Natural killer cell (primary cell): ENCODE data around the gene PPP1R9A. TPM values are rescaled to one million over a fixed set of nuclear protein-coding genes. Genes with fewer than 3 reads are reported as not detected.

Experiments
- ATAC-seq, 3 donors: fragments of 150-1000 bp in 2 of 3; fragments of 200-7000 bp in 1 of 3; cut with Tn5 transposase; 1 replicate in 1 of 3; 2 replicates in 2 of 3; pipeline ENCODE4 v1.10.0; 2021; ENCODE audit warnings: mild to moderate bottlenecking in 2 of 3, moderate library complexity in 2 of 3
- DNase-seq, 2 donors: peaks; one replicate each; pipeline versions ENCODE4 v3.0.0 to v3.0.0-alpha.2; 2013 to 2021; ENCODE audit warnings: mixed read lengths in 1 of 2
- H3K27ac ChIP-seq: one replicate; pipeline ENCODE4 v1.5.1; 2013; ENCODE audit warnings: mild to moderate bottlenecking, low read length
- H3K27me3 ChIP-seq: one replicate; pipeline ENCODE4 v1.6.1; 2013; ENCODE audit warnings: low read length; ENCODE audit not compliant: control insufficient read depth, insufficient read depth
- H3K36me3 ChIP-seq: one replicate; pipeline ENCODE4 v1.6.1; 2013; ENCODE audit warnings: low read length; ENCODE audit not compliant: control insufficient read depth, insufficient read depth
- H3K4me1 ChIP-seq: one replicate; pipeline ENCODE4 v1.6.1; 2013; ENCODE audit warnings: low read length; ENCODE audit not compliant: control insufficient read depth, insufficient read depth
- H3K4me3 ChIP-seq: one replicate; pipeline ENCODE4 v1.5.1; 2013; ENCODE audit warnings: low read length
- H3K9me3 ChIP-seq: one replicate; pipeline ENCODE4 v1.6.1; 2013; ENCODE audit warnings: low read length; ENCODE audit not compliant: control insufficient read depth, insufficient read depth
- H3K27ac Mint-ChIP-seq, 2 donors: one replicate each; pipeline ENCODE4 v1.8.0; 2022; ENCODE audit warnings: mild to moderate bottlenecking in 2 of 2, mixed read lengths in 2 of 2, moderate library complexity in 1 of 2
- H3K27me3 Mint-ChIP-seq, 2 donors: one replicate each; pipeline ENCODE4 v1.8.0; 2022; ENCODE audit warnings: low read depth in 2 of 2, mixed read lengths in 2 of 2
- H3K36me3 Mint-ChIP-seq: one replicate; pipeline ENCODE4 v1.8.0; 2022; ENCODE audit warnings: mixed read lengths
- H3K4me1 Mint-ChIP-seq, 2 donors: one replicate each; pipeline ENCODE4 v1.8.0; 2022; ENCODE audit warnings: mixed read lengths in 2 of 2
- H3K4me3 Mint-ChIP-seq: one replicate; pipeline ENCODE4 v1.8.0; 2022; ENCODE audit warnings: mild to moderate bottlenecking, moderate library complexity, mixed read lengths
- H3K9me3 Mint-ChIP-seq, 2 donors: one replicate each; pipeline ENCODE4 v1.8.0; 2022; ENCODE audit warnings: mixed read lengths in 2 of 2
- CTCF ChIP-seq: fragments of 200-600 bp; IDR thresholded peaks from one replicate; pipeline ENCODE4 v1.8.0; 2022; ENCODE audit warnings: antibody characterized with exemption
- WGBS: methylation state at CpG from one replicate; pipeline ENCODE4 v1.1.7; 2013; ENCODE audit warnings: missing lambda C conversion rate; ENCODE audit not compliant: insufficient coverage; 5-methylcytosine and 5-hydroxymethylcytosine counted together
- intact Hi-C: fragments of 100-400 bp; cut with micrococcal nuclease; formaldehyde crosslinking; loops from one replicate; pipeline ENCODE4 v1.14.2; 2022
- total RNA-seq, 4 donors: library from RNA; stranded (reverse); fragments of 120-200 nt in 1 of 4; gene quantifications; one replicate each; pipeline versions ENCODE4 v1.2.3 to v1.2.4, GENCODE V29; 2013 to 2022

The PPP1R9A gene
- total RNA-seq, 3 donors from 2014 or later (not counting 1 experiment from before 2014, with no cell fraction given), result 1.6 to 6.0 (median 2.0) TPM

- Mint-ChIP-seq H3K9me3 (no peaks in the 10 kb centered on the region), H3K36me3 (no peaks in the 10 kb centered on the region), H3K4me3 (no peak overlapping the region)
These were observed 395.9 kb downstream of the PPP1R9A start for GRCh38 chr7:95303013-95303905.

GRCh38 chr7:95304990-95305389 is 397.6 kb downstream of the PPP1R9A start:
- 86% methylated on average over 7 of the region's 7 CpGs for WGBS
- Histone ChIP-seq H3K4me3 (no peak overlapping the region), H3K9me3 (no peaks in the 10 kb centered on the region), H3K36me3 (no peaks in the 10 kb centered on the region), H3K4me1 (no peaks in the 10 kb centered on the region), H3K27me3 (no peaks in the 10 kb centered on the region), H3K27ac (no peak overlapping the region)
- no peak for TF ChIP-seq CTCF
- Mint-ChIP-seq H3K4me1 (no peaks in the 10 kb centered on the region), H3K4me3 (no peak overlapping the region), H3K36me3 (no peaks in the 10 kb centered on the region), H3K27me3 (peaks cover 5 to 22% of the 10 kb centered on the region in 2 donors), H3K9me3 (no peaks in the 10 kb centered on the region), H3K27ac (no peak overlapping the region)
- no peak for ATAC-seq
- DNase-seq, result no peak
- intact Hi-C loops, result no loop called here

More at GRCh38 chr7:95303013-95303905, 395.9 kb downstream of the PPP1R9A start:
- no peak overlapping the region for H3K4me3 ChIP-seq
- 82% methylated on average over 8 of the region's 9 CpGs for WGBS
- DNase-seq (no peak), ATAC-seq (no peak)
- intact Hi-C loops, result no loop called here
- H3K4me1 Mint-ChIP-seq, result no peaks in the 10 kb centered on the region
- peaks cover 5 to 21% of the 10 kb centered on the region in 2 donors for H3K27me3 Mint-ChIP-seq
- no peak overlapping the region for H3K27ac ChIP-seq
- H3K4me1 ChIP-seq, result no peaks in the 10 kb centered on the region
- no peak for TF ChIP-seq CTCF
- H3K36me3 ChIP-seq, result no peaks in the 10 kb centered on the region
- no peaks in the 10 kb centered on the region for H3K27me3 ChIP-seq
- H3K27ac Mint-ChIP-seq, result no peak overlapping the region
- H3K9me3 ChIP-seq, result no peaks in the 10 kb centered on the region

GRCh38 chr7:95309951-95310350 is 402.6 kb downstream of the PPP1R9A start:
- intact Hi-C loops, result no loop called here

More at GRCh38 chr7:95309951-95310350, 402.6 kb downstream of the PPP1R9A start:
- Histone ChIP-seq H3K36me3 (no peaks in the 10 kb centered on the region), H3K4me3 (no peak overlapping the region), H3K4me1 (no peaks in the 10 kb centered on the region), H3K9me3 (no peaks in the 10 kb centered on the region), H3K27me3 (no peaks in the 10 kb centered on the region), H3K27ac (no peak overlapping the region)
- Mint-ChIP-seq H3K27ac (no peak overlapping the region), H3K27me3 (peaks cover 26 to 30% of the 10 kb centered on the region in 2 donors), H3K4me1 (no peaks in the 10 kb centered on the region), H3K4me3 (no peak overlapping the region), H3K9me3 (no peaks in the 10 kb centered on the region), H3K36me3 (no peaks in the 10 kb centered on the region)
- no peak for ATAC-seq
- no peak for DNase-seq
- no peak for TF ChIP-seq CTCF
- 100% methylated on average over 2 of the region's 2 CpGs for WGBS
